ENCODE data around the gene AUP1. TPM values are rescaled to one million over a fixed set of nuclear protein-coding genes. Genes with fewer than 3 reads are reported as not detected.
A peak's percentile ranks its signal among the peaks of the same experiment; 100 is the strongest.

Gene AUP1
- total RNA-seq, 1 experiment from 2014 or later: 91.5 TPM

DNA sequence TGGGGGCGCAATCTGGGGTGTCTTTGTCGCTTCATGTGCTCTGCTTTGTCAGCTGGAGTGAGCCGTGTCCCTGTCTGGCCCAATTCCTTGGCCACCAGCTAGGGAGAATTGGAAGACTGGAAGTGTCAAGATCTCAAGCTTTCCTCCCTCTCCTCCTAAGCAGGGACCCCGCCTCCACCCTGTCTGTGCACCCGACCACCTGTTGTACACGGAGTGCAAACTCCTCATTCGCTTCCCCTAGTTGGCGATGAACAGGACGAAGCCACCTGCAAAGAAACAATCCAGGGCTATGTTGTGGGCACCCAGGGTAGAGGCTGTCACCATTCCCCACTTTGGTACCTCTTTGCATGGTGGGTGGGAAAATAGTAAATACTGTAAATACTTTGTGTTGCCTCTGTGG is 1.8 kb downstream of the AUP1 start:
- Histone ChIP-seq H3K18ac (ENCODE audit: insufficient read length, low read depth, low read length) (no peak overlapping the region), H3K4ac (ENCODE audit: low read depth, low read length) (no peak overlapping the region), H2BK20ac (ENCODE audit: low read depth, low read length, poor library complexity, severe bottlenecking) (no peak overlapping the region), H2AK5ac (ENCODE audit: insufficient read length, low read length) (no peak overlapping the region), H3K27ac (ENCODE audit: insufficient read length, low read depth, low read length) (no peak overlapping the region), H4K5ac (ENCODE audit: insufficient read length, low read depth, low read length) (no peak overlapping the region), H4K8ac (replicated peaks; ENCODE audit: insufficient read length, low read depth, low read length) (no peak overlapping the region), H3K9ac (ENCODE audit: extremely low read depth, insufficient read length, low read length) (no peak overlapping the region), H3K4me1 (ENCODE audit: insufficient read depth, low read length) (peaks cover 4% of the 10 kb centered on the region; the same call in 1 of the 2 replicates), H4K20me1 (ENCODE audit: control insufficient read depth, insufficient read depth, insufficient read length) (no peaks in the 10 kb centered on the region), H4K91ac (ENCODE audit: insufficient read length, low read depth, low read length) (no peak overlapping the region), H3K14ac (ENCODE audit: insufficient read depth, low read length) (no peak overlapping the region), H3K56ac (ENCODE audit: insufficient read length, low read depth, low read length) (no peak overlapping the region), H2BK15ac (ENCODE audit: low read depth, low read length) (no peak overlapping the region), H2BK5ac (ENCODE audit: insufficient read length, low read length) (no peak overlapping the region), H3K27me3 (ENCODE audit: insufficient read depth, low read length) (peaks cover 3% of the 10 kb centered on the region; the same call in 1 of the 2 replicates), H3K23ac (ENCODE audit: insufficient read length, low read depth, low read length) (no peak overlapping the region), H2BK12ac (ENCODE audit: insufficient read length, low read depth, low read length) (no peak overlapping the region), H3K79me2 (ENCODE audit: insufficient read depth, low read length) (peaks cover 4% of the 10 kb centered on the region; the same call in 1 of the 2 replicates), H2BK120ac (ENCODE audit: low read depth, low read length, poor library complexity, severe bottlenecking) (no peak overlapping the region), H3K23me2 (ENCODE audit: insufficient read length, low read depth, low read length, poor library complexity, severe bottlenecking) (peaks cover 15% of the 10 kb centered on the region), H3T11ph (ENCODE audit: low read length) (no peak overlapping the region), H3K79me1 (ENCODE audit: insufficient read depth, low read depth, low read length, poor library complexity, severe bottlenecking) (peaks cover 4% of the 10 kb centered on the region), H3K4me2 (ENCODE audit: insufficient read depth, insufficient read length, low read length) (no peak overlapping the region), H2AFZ (ENCODE audit: low read length) (no peak overlapping the region), H3K9me3 (ENCODE audit: control insufficient read depth, low read depth, low read length) (no peaks in the 10 kb centered on the region)
- Mint-ChIP-seq H3K9me3 (no peaks in the 10 kb centered on the region; a peak in 1 of 5 replicates), H3K27ac (no peak overlapping the region), H3K36me3 (ENCODE audit: insufficient read depth in 1 of 3, low read depth in 3 of 3) (peaks cover 30 to 49% (median 36%) of the 10 kb centered on the region in 3 experiments), H3K4me1 (peaks cover 17 to 22% of the 10 kb centered on the region in 2 experiments), H3K4me3 (peak overlapping the region; percentile 98 to 99), H3K27me3 (ENCODE audit: low read depth) (peaks cover 11% of the 10 kb centered on the region)
- no CpG with 5 or more reads among the region's 9 CpGs for WGBS (ENCODE audit: extremely low coverage, insufficient read length, low lambda C conversion rate)
- TF ChIP-seq, protein P1, sequence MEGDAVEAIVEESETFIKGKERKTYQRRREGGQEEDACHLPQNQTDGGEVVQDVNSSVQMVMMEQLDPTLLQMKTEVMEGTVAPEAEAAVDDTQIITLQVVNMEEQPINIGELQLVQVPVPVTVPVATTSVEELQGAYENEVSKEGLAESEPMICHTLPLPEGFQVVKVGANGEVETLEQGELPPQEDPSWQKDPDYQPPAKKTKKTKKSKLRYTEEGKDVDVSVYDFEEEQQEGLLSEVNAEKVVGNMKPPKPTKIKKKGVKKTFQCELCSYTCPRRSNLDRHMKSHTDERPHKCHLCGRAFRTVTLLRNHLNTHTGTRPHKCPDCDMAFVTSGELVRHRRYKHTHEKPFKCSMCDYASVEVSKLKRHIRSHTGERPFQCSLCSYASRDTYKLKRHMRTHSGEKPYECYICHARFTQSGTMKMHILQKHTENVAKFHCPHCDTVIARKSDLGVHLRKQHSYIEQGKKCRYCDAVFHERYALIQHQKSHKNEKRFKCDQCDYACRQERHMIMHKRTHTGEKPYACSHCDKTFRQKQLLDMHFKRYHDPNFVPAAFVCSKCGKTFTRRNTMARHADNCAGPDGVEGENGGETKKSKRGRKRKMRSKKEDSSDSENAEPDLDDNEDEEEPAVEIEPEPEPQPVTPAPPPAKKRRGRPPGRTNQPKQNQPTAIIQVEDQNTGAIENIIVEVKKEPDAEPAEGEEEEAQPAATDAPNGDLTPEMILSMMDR (conservative IDR thresholded peaks at IDR 0.05): no peak
- DNase-seq: no peak

All from H9 (cell line).